Measurements from ENCODE around the gene CCDC91.
A peak's percentile ranks its signal among the peaks of the same experiment; 100 is the strongest.

The CCDC91 gene

DNA sequence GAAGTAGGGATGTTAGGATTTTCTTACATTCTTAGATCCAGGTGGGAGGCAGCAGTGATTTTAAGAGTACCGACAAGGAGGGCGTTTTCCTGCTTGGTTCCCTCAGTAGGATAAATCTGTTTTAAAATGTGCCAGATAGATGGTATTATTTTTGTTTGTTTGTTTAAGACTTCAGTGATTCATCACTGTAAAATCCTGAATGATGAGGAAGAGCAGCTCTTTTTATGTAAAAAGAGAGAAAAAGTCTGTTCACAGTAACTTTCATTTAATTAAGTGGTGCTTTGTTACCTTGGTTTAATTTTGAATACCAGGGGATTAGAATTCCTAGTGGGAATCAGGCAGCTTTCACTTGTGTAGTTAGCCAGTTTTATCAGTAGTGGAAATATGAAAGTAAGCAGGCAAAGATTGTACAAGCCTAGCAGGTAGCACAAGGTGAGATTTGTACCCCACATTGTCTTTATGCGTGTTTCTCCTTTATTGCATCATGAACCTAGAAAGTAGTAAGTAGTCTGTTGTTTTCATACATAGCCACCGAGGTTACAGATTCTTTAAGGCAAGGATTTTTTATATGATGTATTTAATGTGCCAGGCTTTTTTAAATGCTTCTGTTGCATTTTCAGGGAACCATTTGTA is 349.6 kb downstream of the CCDC91 start:
- in situ Hi-C loops (cut with HindIII; ENCODE audit: low pct_ligation_motif_present, low pct_unique_long_range_greater_than_20kb, low sequenced_read_pairs), result no loop called here
- no peak for DNase-seq

DNA sequence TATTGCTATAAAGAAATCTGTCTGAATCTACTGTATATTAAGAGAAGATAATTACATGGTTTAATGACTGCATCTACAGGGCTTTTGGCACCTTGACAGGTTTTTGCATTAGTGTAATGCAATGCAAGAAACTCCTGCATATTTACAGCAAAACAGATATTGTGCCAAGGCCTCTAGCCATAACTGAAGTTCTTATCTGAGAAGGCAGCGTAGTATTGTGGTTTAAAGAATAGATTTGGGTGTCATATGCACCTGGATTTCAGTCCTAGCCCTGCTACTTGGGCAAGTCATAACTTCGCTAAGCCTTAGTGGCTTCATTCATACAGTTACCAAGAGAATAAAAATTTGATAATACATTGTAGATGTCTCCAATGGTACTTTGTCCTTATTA is 350.1 kb downstream of the CCDC91 start:
- in situ Hi-C loops (cut with HindIII; ENCODE audit: low pct_ligation_motif_present, low pct_unique_long_range_greater_than_20kb, low sequenced_read_pairs), result no loop called here
- no peak for DNase-seq

GRCh38 chr12:28543021-28543890 is 353.0 kb downstream of the CCDC91 start:
- no peak for DNase-seq
- in situ Hi-C loops (cut with HindIII; ENCODE audit: low pct_ligation_motif_present, low pct_unique_long_range_greater_than_20kb, low sequenced_read_pairs), result no loop called here

- in situ Hi-C loops (cut with HindIII; ENCODE audit: low pct_ligation_motif_present, low pct_unique_long_range_greater_than_20kb, low sequenced_read_pairs), result no loop called here
Measured at GRCh38 chr12:28550757-28551704, 360.8 kb downstream of the CCDC91 start.

DNA sequence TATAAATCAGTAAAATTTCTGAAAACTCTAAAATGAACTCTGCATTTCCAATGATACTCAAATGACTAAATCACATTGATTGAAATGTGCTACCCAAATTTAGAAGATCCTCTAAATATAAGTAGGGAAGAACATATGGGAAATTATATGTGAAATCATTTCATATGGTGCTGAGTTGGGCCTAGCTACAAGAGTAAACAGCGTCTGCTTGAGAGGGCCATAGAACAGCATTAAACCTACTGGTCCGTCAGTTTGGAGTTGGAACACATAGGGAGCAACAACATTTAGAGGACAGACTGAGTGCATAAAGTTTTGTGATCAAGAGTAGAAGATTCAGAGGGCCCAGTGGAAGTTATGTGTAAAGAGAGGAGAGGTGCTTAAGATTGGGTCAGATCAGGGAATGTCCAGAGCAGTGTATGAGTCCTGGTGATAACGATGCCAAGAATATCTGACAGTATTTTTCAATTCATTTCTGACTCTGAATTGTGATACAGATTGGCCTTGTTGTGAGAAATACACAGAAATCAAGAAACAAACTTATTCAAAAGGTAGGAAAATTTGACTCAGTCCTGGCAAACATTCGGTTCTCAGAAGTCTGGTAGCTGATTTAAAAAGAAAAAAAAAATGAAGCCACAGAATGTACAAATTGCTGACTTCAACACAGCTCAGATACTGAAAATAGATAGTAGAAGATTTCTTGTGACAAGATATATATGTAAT is 362.2 kb downstream of the CCDC91 start:
- in situ Hi-C loops (cut with HindIII; ENCODE audit: low pct_ligation_motif_present, low pct_unique_long_range_greater_than_20kb, low sequenced_read_pairs), result no loop called here
- no peak for DNase-seq

More at GRCh38 chr12:28550757-28551704, 360.8 kb downstream of the CCDC91 start:
- peak; percentile 83 for DNase-seq

DNA sequence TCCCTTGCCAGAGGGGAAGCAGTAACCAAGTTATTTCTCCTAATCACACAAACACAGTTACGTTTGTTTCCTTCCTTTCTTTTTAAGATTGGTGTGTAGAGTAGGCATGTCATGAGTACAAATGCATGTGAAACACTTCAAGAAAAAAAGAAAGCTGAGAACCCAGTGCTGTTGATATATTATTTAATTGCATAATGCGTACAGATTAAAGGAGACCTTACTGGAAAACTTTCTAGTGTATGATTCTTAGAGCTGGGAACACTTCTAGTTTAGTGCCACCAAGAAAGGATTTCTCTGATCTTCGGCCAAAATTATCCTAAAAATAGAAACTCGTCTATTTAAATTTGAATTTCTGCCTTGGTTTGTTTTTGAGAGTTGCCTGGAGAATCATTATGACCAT is 365.5 kb downstream of the CCDC91 start:
- in situ Hi-C loops (cut with HindIII; ENCODE audit: low pct_ligation_motif_present, low pct_unique_long_range_greater_than_20kb, low sequenced_read_pairs), result no loop called here
- DNase-seq, result no peak

DNA sequence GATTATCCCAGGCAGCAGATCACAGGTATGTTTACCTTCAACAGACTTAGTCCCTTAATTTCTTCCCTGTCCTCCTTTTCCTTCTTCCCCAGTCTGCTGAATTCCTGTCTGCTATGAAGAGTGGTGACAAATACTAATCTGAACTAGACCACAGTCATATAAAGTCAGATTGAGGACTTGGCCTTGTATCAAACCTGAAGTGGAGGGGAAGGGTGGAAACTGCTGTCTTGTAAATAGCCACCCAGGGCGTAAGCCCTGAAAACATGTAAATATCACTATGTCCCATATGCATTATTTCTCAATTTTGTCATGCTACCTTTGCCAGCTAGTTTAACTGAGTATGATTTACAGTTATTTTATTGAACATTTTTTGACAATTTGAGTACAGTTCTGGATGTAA is 368.0 kb downstream of the CCDC91 start:
- in situ Hi-C loops (cut with HindIII; ENCODE audit: low pct_ligation_motif_present, low pct_unique_long_range_greater_than_20kb, low sequenced_read_pairs), result no loop called here
- DNase-seq, result no peak

GRCh38 chr12:28563286-28563685 is 373.0 kb downstream of the CCDC91 start:
- DNase-seq, result no peak
- in situ Hi-C loops (cut with HindIII; ENCODE audit: low pct_ligation_motif_present, low pct_unique_long_range_greater_than_20kb, low sequenced_read_pairs), result no loop called here

GRCh38 chr12:28563936-28564335 is 373.7 kb downstream of the CCDC91 start:
- in situ Hi-C loops (cut with HindIII; ENCODE audit: low pct_ligation_motif_present, low pct_unique_long_range_greater_than_20kb, low sequenced_read_pairs), result no loop called here
- no peak for DNase-seq

GRCh38 chr12:28568118-28568517 is 377.9 kb downstream of the CCDC91 start:
- peak; percentile 37 for DNase-seq
- in situ Hi-C loops (cut with HindIII; ENCODE audit: low pct_ligation_motif_present, low pct_unique_long_range_greater_than_20kb, low sequenced_read_pairs), result no loop called here

DNA sequence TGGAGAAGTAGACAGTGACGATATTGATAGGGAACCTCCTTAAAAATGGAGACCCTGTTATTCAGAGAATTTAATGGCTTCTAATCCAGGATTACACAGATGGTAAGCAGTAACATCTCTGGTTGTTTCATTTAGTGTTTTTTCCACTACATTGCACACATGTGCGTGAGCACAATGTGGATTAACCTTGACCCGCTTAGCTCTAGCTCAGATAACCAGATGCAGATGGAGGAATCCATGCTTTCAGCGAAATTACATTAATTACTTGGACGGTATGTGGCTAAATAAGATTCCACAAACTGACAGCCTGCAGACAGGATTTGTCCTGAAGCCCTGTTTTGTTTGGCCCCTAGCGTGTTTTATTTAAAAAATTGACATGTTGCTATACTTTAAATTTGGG is 378.4 kb downstream of the CCDC91 start:
- in situ Hi-C loops (cut with HindIII; ENCODE audit: low pct_ligation_motif_present, low pct_unique_long_range_greater_than_20kb, low sequenced_read_pairs), result no loop called here
- DNase-seq, result no peak

DNA sequence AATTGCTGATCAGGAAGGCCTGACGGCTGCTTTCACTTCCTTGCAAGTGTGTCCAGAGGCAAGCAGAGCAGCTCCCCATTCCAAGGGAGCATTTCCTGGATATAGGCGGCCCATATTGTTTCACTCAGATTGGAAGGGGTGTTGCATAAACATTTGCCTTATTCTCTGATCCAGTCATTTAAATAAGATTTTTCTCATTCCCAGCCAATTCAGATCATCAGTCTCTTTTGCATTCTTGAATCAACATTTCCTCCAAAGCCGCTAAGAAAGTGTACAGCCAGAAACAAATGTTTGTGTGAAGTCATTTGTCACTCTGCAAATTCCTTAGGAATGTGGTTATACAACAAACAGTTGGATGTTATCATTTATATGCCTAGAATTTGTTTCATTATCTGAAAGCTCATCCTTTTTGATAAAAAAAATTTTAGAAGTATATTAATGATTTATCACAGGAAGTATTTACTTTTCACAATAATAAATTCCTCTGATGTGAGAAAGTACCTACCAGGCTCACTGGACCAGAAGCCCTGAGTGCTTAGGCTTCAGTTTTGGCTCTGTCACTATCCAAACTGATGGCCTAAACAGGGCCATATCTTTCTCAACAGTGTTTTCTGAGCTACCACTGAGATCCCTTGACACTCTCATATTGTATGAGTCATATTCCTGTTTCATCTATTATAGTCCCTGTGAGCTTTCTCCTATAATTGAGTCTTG is 379.6 kb downstream of the CCDC91 start:
- in situ Hi-C loops (cut with HindIII; ENCODE audit: low pct_ligation_motif_present, low pct_unique_long_range_greater_than_20kb, low sequenced_read_pairs), result no loop called here
- no peak for DNase-seq

- in situ Hi-C loops (cut with HindIII; ENCODE audit: low pct_ligation_motif_present, low pct_unique_long_range_greater_than_20kb, low sequenced_read_pairs), result no loop called here
- DNase-seq, result no peak
Measured at GRCh38 chr12:28570811-28571210, 380.6 kb downstream of the CCDC91 start.

DNA sequence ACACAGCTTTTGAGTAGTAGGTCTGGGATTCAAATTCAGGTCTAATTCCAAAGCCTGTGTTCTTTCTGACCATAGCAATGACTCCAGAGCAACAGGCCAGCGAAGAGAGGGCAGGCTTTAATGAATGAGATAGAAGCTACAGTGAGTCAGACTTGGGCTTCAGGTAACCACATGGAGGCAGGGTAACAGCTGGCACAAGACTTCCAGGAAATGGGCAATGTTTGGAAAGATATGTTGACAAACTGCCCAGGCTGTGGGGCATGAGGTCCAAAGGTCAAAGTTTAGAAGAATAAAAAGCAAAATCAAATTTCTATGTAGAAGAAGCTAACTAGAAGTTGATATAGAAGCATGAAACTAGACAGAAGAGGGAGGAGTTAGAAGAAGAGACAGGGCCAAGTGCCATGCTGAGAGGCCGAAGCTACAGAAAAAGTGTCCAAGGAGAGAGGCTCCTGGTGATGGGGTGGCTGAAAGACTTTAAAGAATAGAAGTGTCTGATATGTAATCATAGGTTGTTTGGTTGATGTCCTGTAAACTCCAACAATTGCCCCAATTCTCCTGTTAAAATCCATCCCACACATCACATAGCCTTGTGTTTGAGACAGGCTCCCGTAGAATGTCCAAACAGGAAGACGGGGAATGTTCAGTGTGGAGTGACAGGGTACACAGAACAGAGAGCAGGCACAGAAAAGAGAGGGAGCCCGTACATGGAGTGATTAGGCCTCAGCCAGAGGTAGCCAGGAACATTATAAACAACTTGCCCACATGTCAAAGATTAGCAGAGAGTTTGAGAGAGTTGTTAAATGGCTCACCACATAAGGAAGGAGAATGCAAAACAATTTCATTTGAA is 384.7 kb downstream of the CCDC91 start:
- no peak for DNase-seq
- in situ Hi-C loops (cut with HindIII; ENCODE audit: low pct_ligation_motif_present, low pct_unique_long_range_greater_than_20kb, low sequenced_read_pairs), result no loop called here

- in situ Hi-C loops (cut with HindIII; ENCODE audit: low pct_ligation_motif_present, low pct_unique_long_range_greater_than_20kb, low sequenced_read_pairs), result no loop called here
- DNase-seq, result no peak
Measured at GRCh38 chr12:28575593-28576205, 385.4 kb downstream of the CCDC91 start.

GRCh38 chr12:28578361-28578760 is 388.1 kb downstream of the CCDC91 start:
- DNase-seq, result no peak
- in situ Hi-C loops (cut with HindIII; ENCODE audit: low pct_ligation_motif_present, low pct_unique_long_range_greater_than_20kb, low sequenced_read_pairs), result no loop called here

GRCh38 chr12:28578833-28579252 is 388.6 kb downstream of the CCDC91 start:
- DNase-seq, result no peak

More at GRCh38 chr12:28578833-28579252, 388.6 kb downstream of the CCDC91 start:
- in situ Hi-C loops (cut with HindIII; ENCODE audit: low pct_ligation_motif_present, low pct_unique_long_range_greater_than_20kb, low sequenced_read_pairs), result no loop called here
